ENCODE measurements around the gene LRRC61. TPM values are rescaled to one million over a fixed set of nuclear protein-coding genes. Genes with fewer than 3 reads are reported as not detected.

LRRC61 gene
- polyA plus RNA-seq, 3 donors: 25.1 to 33.1 (median 30.3) TPM

DNA sequence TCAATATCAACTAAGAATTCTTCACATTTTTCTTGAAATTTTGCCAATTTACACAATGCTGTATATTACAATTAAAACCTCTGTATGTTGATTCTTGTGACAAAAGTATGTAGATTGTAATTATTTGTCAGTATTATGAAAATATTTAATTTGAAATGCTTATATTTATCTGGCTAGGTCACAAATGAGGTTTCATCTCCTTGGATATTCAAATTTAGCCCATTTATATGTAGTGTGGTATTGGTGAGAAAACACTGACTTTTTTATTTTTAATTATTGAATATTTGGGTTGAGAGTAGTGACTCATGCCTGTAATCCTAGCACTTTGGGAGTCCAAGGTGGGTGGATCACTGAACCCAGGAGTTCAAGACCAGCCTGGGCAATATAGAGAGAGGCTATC, 21.1 kb downstream of the LRRC61 start:
- DNase-seq: no peak

DNA sequence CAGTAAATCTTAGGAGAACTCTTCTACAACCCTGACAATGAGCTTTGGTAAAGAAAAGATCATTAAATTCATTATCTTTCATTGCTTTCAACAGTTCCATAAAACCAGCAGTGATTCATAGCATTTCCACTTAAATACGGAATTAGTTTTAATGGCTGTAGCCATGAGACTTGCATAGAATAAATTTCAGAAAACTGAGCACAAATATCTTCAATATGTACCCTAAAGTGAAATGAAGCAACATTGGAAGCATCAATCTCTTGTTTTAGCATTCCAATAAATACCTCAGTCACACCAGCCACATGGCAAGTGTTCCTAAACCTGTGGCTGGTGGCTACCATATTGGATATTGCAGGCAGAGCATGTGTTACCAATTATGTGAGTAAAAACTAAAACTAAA, 21.9 kb downstream of the LRRC61 start:
- no peak for DNase-seq

DNA sequence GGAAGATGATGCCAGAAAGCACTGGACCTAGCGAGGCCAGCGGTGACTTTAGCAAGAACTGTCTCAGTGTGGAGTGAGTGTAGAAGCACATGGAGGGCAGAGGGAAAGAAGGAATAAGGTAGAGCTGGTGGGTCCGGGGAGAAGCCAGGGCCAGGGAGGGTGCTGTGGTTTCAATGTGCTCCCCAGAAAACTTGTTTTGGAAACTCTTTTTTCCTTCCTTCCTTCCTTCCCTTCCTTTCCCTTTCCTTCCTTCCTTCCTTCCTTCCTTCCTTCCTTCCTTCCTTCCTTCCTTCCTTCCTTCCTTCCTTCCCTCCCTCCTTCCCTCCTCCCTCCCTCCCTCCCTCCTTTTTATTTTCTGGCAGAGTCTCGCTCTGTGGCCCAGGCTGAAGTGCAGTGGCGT, 23.8 kb downstream of the LRRC61 start:
- no peak for DNase-seq

DNA sequence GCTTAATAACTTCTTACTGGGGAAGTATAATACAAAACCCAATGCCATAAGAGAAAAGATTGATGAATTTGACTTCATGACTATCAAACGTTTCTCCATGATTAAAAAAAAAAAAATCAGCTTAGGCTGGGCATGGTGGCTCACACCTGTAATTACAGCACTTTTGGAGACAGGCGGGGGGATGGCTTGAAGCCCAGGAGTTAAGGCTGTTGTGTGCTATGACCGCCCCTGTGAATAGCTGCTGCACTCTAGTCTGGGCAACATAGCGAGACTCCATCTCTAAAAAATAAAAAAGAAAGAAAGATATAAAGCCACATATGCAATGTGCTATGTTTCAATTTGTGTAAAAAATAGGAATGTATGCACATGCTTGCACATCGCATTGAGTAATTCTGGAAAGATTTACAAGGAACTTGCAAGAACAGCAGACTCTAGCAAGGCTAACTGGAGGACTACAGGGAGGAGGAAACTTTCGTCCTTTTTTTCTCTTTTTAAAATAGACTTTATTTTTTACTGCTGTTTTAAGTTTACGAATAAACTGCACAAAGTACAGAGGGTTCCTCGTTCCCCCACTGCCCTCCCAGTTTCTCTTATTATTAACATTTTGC, 28.5 kb downstream of the LRRC61 start:
- no peak for DNase-seq

DNA sequence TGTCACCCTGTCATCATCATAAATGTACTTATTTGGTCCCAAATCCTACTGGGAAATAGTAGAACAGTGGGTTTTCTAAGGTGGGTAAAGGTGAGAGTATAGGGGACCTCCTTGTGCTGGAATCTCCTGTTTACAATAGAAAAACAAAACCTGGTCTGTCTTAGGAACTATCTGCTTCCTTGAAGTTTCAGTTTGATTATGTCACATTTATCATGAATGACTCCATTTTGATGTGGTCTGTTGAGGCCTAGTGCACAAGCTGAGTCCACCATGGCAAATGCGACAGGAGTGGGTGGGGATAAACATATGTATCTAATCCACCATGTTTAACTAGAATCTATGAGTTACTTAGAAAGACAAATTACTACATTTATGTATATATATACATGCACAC, 32.5 kb downstream of the LRRC61 start:
- no peak for DNase-seq

DNA sequence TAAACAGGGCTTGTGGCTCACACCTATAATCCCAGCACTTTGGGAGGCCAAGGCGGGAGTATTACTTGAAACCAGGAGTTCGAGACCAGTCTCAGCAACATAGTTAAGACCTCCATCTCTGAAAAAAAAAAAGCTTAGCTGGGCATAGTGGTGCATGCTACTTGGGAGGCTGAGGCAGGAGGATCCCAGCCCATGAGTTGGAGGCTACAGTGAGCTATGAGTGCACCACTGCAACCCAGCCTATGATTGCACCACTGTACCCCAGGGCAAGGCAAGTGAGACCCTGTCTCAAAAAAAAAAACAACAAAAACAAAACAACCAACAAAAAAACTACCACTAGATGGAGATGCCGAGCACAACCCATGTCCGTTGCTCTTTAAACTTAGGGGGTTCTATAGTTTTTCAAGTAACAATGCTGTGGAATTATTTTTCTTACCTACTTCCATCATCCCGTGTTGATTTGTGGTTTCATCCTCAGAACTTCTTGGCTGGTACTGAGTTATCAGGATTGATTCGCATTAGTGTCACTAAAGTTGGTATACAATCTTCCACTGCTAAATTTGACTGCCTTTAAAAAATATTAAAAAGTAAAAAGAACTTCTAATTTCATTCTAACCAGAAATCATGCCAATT, 33.2 kb downstream of the LRRC61 start:
- no peak for DNase-seq

DNA sequence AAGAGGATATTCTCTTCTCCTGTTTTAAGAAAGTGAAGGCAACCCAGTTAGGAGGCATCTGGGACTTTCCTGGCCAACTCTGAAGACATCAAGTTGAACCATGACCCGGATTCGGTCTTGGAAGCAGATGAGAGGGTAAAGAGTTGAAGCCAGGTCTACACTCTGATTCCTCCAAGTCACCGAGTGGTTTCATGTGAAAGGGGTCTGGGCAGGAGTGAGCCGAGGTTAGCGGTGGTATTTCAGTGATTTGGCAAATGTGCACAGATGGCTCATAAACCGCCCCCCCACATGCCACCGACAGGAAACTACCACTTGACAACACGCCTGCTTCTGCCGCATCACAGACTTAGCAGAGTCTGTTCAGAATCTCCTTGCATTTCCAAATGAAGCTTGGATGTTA, 34.1 kb downstream of the LRRC61 start:
- no peak for DNase-seq

DNA sequence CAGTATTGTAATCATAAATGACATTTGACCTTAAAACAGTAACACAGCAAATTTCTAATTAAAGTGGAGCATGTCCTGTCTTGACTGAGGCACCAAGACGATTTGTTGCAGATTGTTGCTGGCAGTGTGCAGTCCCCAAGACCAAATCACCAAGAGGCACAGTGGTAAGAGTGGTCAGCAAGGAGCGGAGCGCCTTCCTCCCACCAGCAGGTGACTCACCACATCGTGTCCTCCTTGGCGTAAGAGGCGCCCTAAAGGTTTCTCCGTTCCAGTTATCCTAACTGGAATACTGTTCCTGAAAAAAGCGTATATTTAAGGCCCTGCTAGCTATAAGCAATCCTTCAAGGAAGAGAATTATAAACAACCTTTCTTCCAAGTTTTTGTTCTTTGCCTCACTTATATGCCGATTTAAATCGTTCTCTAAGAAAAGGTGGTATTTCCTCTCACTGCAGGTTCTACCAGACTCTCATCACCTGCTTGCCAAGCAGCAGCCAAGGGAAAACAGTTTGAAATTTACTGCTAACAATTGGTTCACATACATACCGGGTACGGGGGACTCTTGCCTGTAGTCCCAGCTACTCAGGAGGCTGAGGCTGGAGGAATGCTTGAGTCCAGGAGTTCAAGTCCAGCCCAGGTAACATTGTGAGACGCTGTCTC, 34.7 kb downstream of the LRRC61 start:
- DNase-seq: no peak

DNA sequence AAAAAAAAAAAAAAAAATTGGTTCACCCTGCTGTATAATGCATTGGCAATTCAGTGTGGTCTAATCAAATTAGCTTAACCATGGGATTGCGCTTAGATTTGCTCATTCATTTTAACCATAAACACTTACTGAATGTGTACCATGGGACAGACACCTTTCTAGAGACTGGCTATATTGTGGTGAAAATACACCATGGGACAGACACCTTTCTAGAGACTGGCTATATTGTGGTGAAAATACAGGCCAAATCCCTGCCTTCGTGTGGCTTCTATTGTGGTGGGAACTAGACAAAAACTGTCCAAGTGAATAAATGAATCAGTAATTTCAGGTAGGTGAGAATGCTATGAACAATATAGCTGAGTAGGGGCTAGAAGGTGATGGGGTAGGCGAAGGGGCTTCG, 35.3 kb downstream of the LRRC61 start:
- no peak for DNase-seq

DNA sequence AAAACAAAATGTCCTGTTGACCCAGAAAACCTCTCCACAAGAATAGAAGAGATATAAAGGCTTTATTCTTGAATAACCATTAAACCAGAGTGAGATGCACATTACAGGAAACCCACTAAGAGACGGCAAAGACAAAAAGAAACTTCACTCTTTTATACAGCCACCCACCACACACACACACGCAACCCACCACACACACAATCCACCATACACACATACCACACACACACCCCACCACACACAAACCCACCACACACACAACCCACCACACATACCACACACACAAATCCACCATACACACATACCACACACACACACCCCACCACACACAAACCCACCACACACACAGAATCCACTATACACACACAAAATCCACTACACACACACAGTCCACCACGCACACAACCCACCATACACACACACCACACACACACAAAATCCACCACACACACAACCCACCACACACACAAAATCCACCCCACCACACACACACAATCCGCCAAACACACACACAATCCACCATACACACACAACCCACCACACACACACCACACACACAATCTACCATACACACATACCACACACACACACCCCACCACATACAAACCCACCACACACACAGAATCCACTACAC, 36.0 kb downstream of the LRRC61 start:
- DNase-seq: no peak

DNA sequence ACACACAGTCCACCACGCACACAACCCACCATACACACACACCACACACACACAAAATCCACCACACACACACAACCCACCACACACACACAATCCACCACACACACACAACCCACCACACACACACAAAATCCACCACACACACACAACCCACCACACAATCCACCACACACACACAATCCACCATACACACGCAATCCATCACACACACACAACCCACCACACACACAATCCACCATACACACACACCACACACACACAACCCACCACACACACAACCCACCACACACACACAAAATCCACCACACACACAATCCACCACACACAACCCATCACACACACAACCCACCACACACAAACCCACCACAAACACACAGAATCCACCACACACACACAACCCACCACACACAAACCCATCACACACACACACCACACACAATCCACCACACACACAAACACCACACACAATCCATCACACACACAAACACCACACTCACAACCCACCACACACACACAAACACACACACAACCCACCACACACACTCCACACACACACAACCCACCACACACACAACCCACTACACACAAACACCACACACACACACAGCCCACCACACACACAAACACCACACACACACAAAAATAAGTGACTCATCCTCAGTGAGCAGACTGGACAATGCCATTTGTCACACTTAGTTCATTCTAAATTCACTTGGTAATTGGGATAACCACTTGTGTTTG, 36.6 kb downstream of the LRRC61 start:
- no peak for DNase-seq

DNA sequence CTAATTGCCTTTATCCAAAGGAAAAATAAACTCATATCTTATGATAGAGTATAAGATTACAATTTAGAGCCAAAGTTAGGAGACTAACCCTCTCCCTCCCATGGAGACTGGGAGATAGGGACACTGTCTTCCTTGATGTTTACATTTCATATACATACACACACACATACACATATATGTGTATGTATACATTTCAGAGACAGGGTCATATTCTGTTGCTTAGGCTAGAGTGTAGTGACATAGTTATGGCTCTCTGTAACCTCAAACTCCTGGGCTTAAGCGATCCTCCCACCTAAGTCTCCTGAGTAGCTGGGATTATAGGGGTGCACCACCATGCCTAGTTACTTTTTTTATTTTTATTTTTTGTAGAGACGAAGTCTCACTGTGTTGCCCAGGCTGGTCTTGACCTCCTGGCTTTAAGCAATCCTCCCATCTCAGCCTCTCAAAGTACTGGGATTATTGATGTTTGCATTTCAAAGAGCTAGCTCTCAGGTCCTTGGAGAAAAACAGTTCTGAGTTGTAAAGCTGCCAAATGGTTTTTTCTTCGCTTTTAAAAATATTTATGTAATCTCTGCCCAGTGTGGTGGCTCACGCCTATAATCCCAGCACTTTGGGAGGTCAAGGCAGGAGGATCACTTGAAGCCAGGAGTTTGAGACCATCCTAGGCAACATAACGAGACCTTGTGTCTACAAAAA, 37.4 kb downstream of the LRRC61 start:
- DNase-seq: no peak

DNA sequence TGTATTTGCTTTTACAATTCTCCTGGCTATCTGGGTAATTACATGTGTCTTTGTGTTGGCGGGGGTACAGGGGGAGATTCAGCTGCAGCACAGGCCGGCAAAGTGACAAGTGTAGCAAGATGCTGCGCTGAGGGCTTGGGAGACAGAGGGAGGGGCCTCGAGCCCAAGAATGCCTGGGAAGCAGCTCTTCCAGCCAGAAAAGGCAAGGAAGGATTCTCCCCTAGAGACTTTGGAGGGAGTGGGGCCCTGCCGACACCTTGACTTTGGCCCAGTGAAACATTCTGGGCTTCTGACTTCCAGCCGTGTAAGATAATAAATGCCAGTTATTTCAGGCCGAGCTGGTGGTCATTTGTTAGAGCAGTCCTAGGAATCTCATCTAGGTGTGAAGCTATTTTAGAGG, 38.2 kb downstream of the LRRC61 start:
- DNase-seq: no peak

DNA sequence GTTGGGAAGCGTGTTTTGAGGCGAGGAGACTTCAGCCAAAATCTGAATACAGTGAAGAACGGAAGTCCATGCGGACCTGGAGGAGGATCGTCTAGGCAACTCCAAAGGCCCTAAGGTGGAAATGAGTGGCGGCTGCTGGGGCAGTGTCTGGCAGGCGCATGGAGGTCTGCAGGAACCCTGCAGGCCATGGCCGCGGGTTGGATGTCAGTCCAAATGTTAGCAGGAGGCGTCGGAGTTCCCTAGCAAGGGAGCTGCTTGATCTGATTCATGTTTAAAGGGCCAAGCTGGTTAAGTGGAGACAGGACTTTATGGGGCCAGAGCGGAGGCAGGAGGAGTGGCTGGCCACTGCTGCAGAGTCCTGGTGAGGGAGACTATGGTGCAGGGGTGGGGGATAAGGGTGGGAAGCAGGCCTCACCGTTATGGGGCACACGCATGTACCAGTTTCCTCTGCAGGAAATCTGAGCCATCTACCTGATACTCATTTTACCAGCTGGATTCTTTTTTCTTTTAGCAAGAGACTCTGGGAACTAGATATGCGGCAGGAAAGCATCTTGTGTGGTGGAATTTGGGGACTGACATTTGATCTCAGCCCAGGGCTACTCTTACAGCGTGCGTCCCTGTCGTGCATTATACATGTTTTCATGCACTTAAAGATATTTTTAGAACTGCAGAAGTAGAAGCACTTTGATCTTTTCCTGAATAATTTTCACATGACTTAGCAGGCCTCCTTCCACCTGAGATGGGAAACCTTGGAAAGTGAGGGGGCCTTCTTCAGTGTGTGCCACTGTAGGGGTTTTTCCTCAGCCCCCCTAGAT, 38.9 kb downstream of the LRRC61 start:
- no peak for DNase-seq

DNA sequence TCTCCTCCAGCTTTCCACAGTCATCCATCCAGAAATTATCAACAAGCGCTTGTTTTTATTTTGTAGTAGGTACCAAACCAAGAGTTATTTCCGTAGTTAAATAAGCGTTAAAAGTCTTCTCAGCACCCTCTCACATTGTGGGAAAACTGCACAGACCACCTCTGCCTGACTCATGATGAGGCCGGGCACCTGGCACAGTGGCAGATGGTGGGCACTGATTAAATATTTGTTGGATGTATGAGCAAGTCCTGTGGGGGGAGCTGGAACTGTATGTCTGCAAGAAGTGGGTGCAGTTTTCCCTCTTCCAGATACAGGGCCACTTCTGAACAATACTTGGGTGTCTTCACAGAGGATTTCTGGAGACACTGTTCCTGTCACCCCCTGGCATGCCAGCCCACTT, 40.2 kb downstream of the LRRC61 start:
- no peak for DNase-seq

DNA sequence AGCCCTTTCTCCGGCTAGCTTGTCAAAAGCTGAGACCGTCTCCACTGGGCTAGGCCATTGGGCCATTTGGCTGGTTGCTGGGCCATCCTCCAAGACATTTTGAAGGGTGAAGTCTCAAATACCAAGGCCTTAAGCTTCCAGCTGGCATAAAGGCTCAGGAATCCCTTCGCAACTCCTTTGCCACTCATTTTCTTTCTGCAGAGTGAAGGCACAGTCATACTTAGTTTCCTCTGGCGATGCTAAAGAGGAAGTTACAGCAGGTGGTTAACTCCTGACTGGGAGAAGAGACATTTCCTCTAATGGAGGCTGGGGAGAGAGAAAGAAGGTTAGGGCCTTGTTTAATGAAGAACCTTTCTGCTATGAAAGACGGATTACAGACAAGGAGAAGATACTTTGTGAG, 40.7 kb downstream of the LRRC61 start:
- DNase-seq: no peak

DNA sequence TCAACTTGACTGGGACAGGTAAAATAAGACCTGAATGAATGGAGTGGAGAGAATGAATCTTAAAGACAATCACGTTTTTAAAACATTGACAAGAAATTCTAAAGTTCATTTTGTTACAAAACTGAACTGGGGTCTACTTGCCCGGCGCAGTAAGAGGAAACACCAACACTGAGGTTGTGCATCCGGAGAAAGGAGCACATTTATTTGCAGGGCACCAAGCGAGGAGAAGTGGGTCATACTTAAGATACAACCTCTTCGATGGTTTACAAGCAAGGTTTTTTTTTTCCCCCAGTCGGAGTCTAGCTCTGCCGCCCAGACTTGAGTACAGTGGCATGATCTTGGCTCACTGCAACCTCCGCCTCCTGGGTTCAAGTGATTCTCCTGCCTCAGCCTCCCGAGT, 42.0 kb downstream of the LRRC61 start:
- DNase-seq: no peak

DNA sequence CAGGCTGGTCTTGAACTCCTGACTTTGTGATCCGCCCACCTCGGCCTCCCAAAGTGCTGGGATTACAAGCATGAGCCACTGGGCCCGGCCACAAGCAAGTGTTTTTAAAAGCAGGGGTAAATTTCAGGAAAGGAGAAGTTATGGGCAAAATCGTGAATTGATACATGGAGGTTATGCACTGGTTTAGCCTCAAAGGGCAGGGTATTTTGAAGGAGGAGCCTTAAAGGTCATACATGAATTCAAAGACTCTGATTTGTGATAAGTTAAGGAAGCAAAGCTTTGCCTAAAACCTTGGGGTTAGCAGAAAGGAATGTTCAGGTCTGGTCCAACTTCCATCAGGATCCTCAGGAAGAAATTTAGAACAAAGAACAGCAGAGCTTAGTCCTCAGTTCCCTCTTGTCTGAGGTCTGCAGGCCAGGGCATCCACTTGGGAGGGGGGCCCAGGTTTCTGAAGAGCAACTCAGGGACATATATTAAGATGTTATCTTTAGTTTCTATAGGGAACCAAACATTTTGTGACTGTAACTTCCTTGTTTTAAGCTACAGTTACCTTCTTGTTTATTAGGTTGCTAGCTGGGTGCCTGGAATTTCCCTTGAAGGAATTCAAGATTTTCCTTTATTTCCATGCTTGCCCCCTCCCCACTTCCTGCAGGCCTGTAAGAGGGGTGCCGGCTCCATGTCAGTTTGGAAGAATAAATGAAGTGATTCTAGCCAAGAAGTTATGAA, 42.7 kb downstream of the LRRC61 start:
- no peak for DNase-seq

DNA sequence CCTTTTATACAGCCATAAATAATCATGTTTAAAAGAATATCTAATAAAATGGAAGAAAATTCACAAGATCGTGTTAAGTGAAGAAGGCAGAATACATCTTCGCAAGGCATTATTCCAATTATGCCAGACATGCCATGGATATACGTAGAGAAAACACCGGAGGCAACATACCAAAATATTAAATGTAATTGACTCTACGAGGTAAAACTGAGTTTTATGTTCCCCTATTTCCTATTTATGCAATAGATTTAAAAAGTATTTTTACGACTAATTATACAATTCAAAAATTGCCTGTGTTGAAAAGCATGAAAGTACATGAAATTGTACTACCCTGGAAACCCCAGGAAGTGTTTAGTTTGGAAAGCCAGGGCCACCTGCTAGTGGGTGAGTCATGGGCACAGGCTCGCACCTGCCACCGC, 44.5 kb downstream of the LRRC61 start:
- no peak for DNase-seq
